IMR-90 (cell line): ENCODE results near the gene KCNJ4. TPM values are rescaled to one million over a fixed set of nuclear protein-coding genes. Genes with fewer than 3 reads are reported as not detected.

Experiments
- ATAC-seq: fragments of 200-7000 bp; cut with Tn5 transposase; 2 replicates; pipeline ENCODE4 v1.9.1; 2020; ENCODE audit warnings: low read depth, mild to moderate bottlenecking, moderate library complexity
- BruUV-seq: library from RNA; stranded (reverse); fragments of 400-500 nt; replicated peaks from 2 replicates; lab custom pipeline; 2021; lab: Mats Ljungman, UMichigan
- CTCF ChIA-PET: fragments of 300-600 bp; formaldehyde crosslinking; extraction: SDS; loops from one replicate; lab custom pipeline; 2021; ENCODE audit warnings: antibody characterized with exemption; lab: Yijun Ruan, JAX
- POLR2A ChIA-PET: fragments of 300-600 bp; sonication (Branson Sonifier 250); formaldehyde crosslinking; loops from one replicate; lab custom pipeline; 2022; ENCODE audit warnings: antibody characterized with exemption; ENCODE audit not compliant: unreplicated experiment; lab: Charles Lee
- DNase-seq: peaks from one replicate; pipeline ENCODE4 v3.0.0; 2013
- H2AFZ ChIP-seq: replicated peaks from 2 replicates; pipeline ENCODE3; 2013; ENCODE audit warnings: low read length, mild to moderate bottlenecking; ENCODE audit not compliant: poor library complexity
- H2AK5ac ChIP-seq: 2 replicates; pipeline ENCODE4 v1.6.1; 2013; ENCODE audit warnings: low read depth, low read length, inconsistent platforms
- H2AK9ac ChIP-seq: replicated peaks from 2 replicates; pipeline ENCODE3; 2013; ENCODE audit warnings: mild to moderate bottlenecking, low read depth, low read length, moderate library complexity; ENCODE audit not compliant: poor library complexity
- H2BK120ac ChIP-seq: 2 replicates; pipeline ENCODE4 v1.6.1; 2013; ENCODE audit warnings: low read depth, low read length, inconsistent platforms
- H2BK15ac ChIP-seq: 3 replicates; pipeline ENCODE4 v1.6.1; 2013; ENCODE audit warnings: low read depth, low read length, inconsistent platforms
- H2BK20ac ChIP-seq: 2 replicates; pipeline ENCODE4 v1.6.1; 2013; ENCODE audit warnings: low read depth, mild to moderate bottlenecking, inconsistent platforms, low read length, moderate library complexity
- H2BK5ac ChIP-seq: 2 replicates; pipeline ENCODE4 v1.6.1; 2013; ENCODE audit warnings: mild to moderate bottlenecking, low read depth, low read length, inconsistent platforms; ENCODE audit not compliant: poor library complexity, severe bottlenecking
- H3K14ac ChIP-seq: replicated peaks from 2 replicates; pipeline ENCODE4 v1.6.1; 2013; ENCODE audit warnings: low read depth, low read length, inconsistent platforms
- H3K18ac ChIP-seq: 2 replicates; pipeline ENCODE4 v1.6.1; 2013; ENCODE audit warnings: low read depth, low read length, control low read depth
- H3K23ac ChIP-seq: 2 replicates; pipeline ENCODE4 v1.6.1; 2013; ENCODE audit warnings: low read depth, low read length, inconsistent platforms
- H3K27ac ChIP-seq: 2 replicates; pipeline ENCODE4 v1.5.1; 2013; ENCODE audit warnings: mild to moderate bottlenecking, control low read depth, low read length; ENCODE audit not compliant: insufficient read depth
- H3K27me3 ChIP-seq: 2 replicates; pipeline ENCODE4 v1.6.1; 2013; ENCODE audit warnings: low read length; ENCODE audit not compliant: control insufficient read depth, insufficient read depth
- H3K36me3 ChIP-seq: 2 replicates; pipeline ENCODE4 v1.6.1; 2013; ENCODE audit warnings: low read length, mixed read lengths; ENCODE audit not compliant: control insufficient read depth, insufficient read depth
- H3K4ac ChIP-seq: 2 replicates; pipeline ENCODE4 v1.6.1; 2013; ENCODE audit warnings: low read depth, low read length, inconsistent platforms
- H3K4me1 ChIP-seq: 2 replicates; pipeline ENCODE4 v1.6.1; 2013; ENCODE audit warnings: low read length, mixed read lengths; ENCODE audit not compliant: control insufficient read depth, insufficient read depth
- H3K4me2 ChIP-seq: 2 replicates; pipeline ENCODE4 v1.6.1; 2013; ENCODE audit warnings: low read depth, mild to moderate bottlenecking, control low read depth, low read length, moderate library complexity
- H3K4me3 ChIP-seq: 2 replicates; pipeline ENCODE4 v1.5.1; 2013; ENCODE audit warnings: low read depth, mild to moderate bottlenecking, control low read depth, low read length, moderate library complexity; ENCODE audit not compliant: insufficient read depth
- H3K56ac ChIP-seq: 2 replicates; pipeline ENCODE4 v1.6.1; 2013; ENCODE audit warnings: low read length, inconsistent platforms; ENCODE audit not compliant: insufficient read depth; ENCODE audit errors: extremely low read depth
- H3K79me1 ChIP-seq, 2 experiments: 2 replicates each; pipeline ENCODE4 v1.6.1; 2013; ENCODE audit warnings: low read length in 2 of 2, inconsistent platforms in 1 of 2, low read depth in 1 of 2
- H3K9ac ChIP-seq: 2 replicates; pipeline ENCODE4 v1.6.1; 2013; ENCODE audit warnings: low read depth, low read length, control low read depth
- H3K9me1 ChIP-seq: 2 replicates; pipeline ENCODE4 v1.6.1; 2013; ENCODE audit warnings: low read length, inconsistent platforms; ENCODE audit not compliant: insufficient read depth
- H3K9me3 ChIP-seq: 2 replicates; pipeline ENCODE4 v1.6.1; 2013; ENCODE audit warnings: low read length; ENCODE audit not compliant: control insufficient read depth, insufficient read depth
- H4K20me1 ChIP-seq: 2 replicates; pipeline ENCODE4 v1.6.1; 2013; ENCODE audit warnings: low read length, inconsistent platforms; ENCODE audit not compliant: insufficient read depth
- H4K5ac ChIP-seq: 2 replicates; pipeline ENCODE4 v1.6.1; 2013; ENCODE audit warnings: mild to moderate bottlenecking, low read depth, low read length, control low read depth
- H4K8ac ChIP-seq, 2 experiments: 2 replicates each; pipeline ENCODE4 v1.6.1; 2013; ENCODE audit warnings: low read depth in 2 of 2, low read length in 2 of 2, control low read depth in 1 of 2, inconsistent platforms in 1 of 2
- H4K91ac ChIP-seq: 2 replicates; pipeline ENCODE4 v1.6.1; 2013; ENCODE audit warnings: low read depth, low read length, inconsistent platforms; ENCODE audit not compliant: insufficient read depth
- BHLHE40 ChIP-seq: fragments of 150-350 bp; IDR thresholded peaks from 2 replicates; pipeline ENCODE4 v1.6.1; 2016; ENCODE audit warnings: mild to moderate bottlenecking, low read depth, low read length
- CEBPB ChIP-seq: IDR thresholded peaks from 2 replicates; pipeline ENCODE4 v1.6.1; 2012; ENCODE audit warnings: low read depth, low read length, improper control_type of control experiment
- CHD1 ChIP-seq: IDR thresholded peaks from 2 replicates; pipeline ENCODE4 v1.6.1; 2012; ENCODE audit warnings: low read depth, low read length, improper control_type of control experiment
- FOS ChIP-seq: fragments of 150-350 bp; IDR thresholded peaks from 2 replicates; pipeline ENCODE4 v1.6.1; 2016; ENCODE audit warnings: low read depth, low read length
- MAFK ChIP-seq: IDR thresholded peaks from 2 replicates; pipeline ENCODE4 v1.6.1; 2012; ENCODE audit warnings: low read depth, low read length, improper control_type of control experiment
- MAZ ChIP-seq: IDR thresholded peaks from 2 replicates; pipeline ENCODE4 v1.6.1; 2012; ENCODE audit warnings: low read depth, mild to moderate bottlenecking, low read length, improper control_type of control experiment, moderate library complexity, borderline replicate concordance
- MXI1 ChIP-seq: IDR thresholded peaks from 2 replicates; pipeline ENCODE4 v1.6.1; 2012; ENCODE audit warnings: low read depth, mild to moderate bottlenecking, low read length, moderate library complexity, borderline replicate concordance
- NFE2L2 ChIP-seq: fragments of 150-350 bp; IDR thresholded peaks from 2 replicates; pipeline ENCODE4 v1.6.1; 2016; ENCODE audit warnings: low read depth, mild to moderate bottlenecking, low read length
- POLR2A ChIP-seq: IDR thresholded peaks from 2 replicates; pipeline ENCODE4 v1.6.1; 2012; ENCODE audit warnings: mild to moderate bottlenecking, low read depth, low read length
- RAD21 ChIP-seq: IDR thresholded peaks from 2 replicates; pipeline ENCODE4 v1.6.1; 2012; ENCODE audit warnings: low read length, improper control_type of control experiment
- RCOR1 ChIP-seq: IDR thresholded peaks from 2 replicates; pipeline ENCODE4 v1.6.1; 2012; ENCODE audit warnings: mild to moderate bottlenecking, low read length, improper control_type of control experiment; ENCODE audit not compliant: insufficient replicate concordance
- RFX5 ChIP-seq: IDR thresholded peaks from 2 replicates; pipeline ENCODE4 v1.8.0; 2012; ENCODE audit warnings: low read depth, mild to moderate bottlenecking, low read length, moderate library complexity
- SMC3 ChIP-seq: fragments of 150-350 bp; IDR thresholded peaks from 2 replicates; pipeline ENCODE4 v1.6.1; 2016; ENCODE audit warnings: low read depth, mild to moderate bottlenecking, antibody characterized with exemption, low read length, moderate library complexity
- WGBS, 2 experiments: methylation state at CpG; one replicate each; pipeline versions ENCODE4 v1.1.5 to v1.1.7; 2013; ENCODE audit warnings: missing lambda C conversion rate in 2 of 2; ENCODE audit not compliant: insufficient read length in 1 of 2; ENCODE audit errors: extremely low coverage in 2 of 2; 5-methylcytosine and 5-hydroxymethylcytosine counted together
- dilution Hi-C: fragments of 300-500 bp; cut with HindIII; formaldehyde crosslinking; loops from one replicate; pipeline ENCODE4 v1.14.3; 2018; ENCODE audit warnings: low sequenced_read_pairs; ENCODE audit not compliant: unreplicated experiment
- in situ Hi-C: fragments of 300-500 bp; cut with MboI; formaldehyde crosslinking; loops from 3 replicates; pipeline ENCODE4 v1.14.3; 2019; ENCODE audit warnings: low sequenced_read_pairs, inconsistent platforms, mixed read lengths
- intact Hi-C: fragments of 100-400 bp; cut with micrococcal nuclease; formaldehyde crosslinking; loops from 2 replicates; pipeline ENCODE4 v1.10.0; 2022
- polyA plus RNA-seq, 3 experiments: library from polyadenylated mRNA; depleted of rRNA; stranded (reverse); fragments of >200 nt; gene quantifications; 2 replicates each; pipeline ENCODE4 v1.2.3, GENCODE V29; 2012; ENCODE audit warnings: low replicate concordance in 1 of 3
- total RNA-seq: library from RNA; depleted of rRNA; stranded (reverse); fragments of >200 nt; gene quantifications from 2 replicates; pipeline ENCODE4 v1.2.3, GENCODE V29; 2012
- TF ChIP-seq, protein P1 (sequence below): fragments of 150-350 bp; IDR thresholded peaks from 2 replicates; pipeline ENCODE4 v1.6.1; 2016; ENCODE audit warnings: low read depth, mild to moderate bottlenecking, low read length, moderate library complexity, borderline replicate concordance
- TF ChIP-seq, protein P2 (sequence below): conservative IDR thresholded peaks from 2 replicates; pipeline ENCODE4 v1.5.1; 2012; ENCODE audit warnings: mild to moderate bottlenecking, low read depth, low read length, improper control_type of control experiment
- TF ChIP-seq, protein P3 (sequence below): fragments of 150-350 bp; IDR thresholded peaks from 2 replicates; pipeline ENCODE4 v1.6.1; 2017; ENCODE audit warnings: mild to moderate bottlenecking, antibody characterized with exemption, low read length, low read depth

KCNJ4 gene
- total and polyA plus RNA-seq, 2 of the 4 experiments (the other 2 are of a cell fraction) = not detected

DNA sequence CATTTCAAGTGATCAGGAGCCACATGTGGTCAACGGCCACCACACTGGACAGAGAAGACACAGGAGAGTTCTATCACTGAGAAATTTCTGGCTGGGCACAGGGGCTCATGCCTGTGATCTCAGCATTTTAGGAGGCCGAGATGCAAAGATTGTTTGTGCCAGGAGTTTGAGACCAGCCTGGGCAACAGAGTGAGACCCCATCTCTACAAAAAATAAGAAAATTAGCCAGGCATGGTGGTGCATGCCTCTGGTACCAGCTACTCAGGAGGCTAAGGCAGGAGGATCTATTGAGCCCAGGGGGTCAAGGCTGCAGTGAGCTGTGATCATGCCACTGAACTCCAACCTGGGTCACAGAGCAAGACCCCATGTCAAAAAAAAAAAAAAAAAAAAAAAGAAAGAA is 26.3 kb downstream of the KCNJ4 start:
- H2AK9ac ChIP-seq = no peak overlapping the region
- H4K91ac ChIP-seq = no peak overlapping the region
- CTCF ChIA-PET = no interaction called here
- H4K20me1 ChIP-seq = no peaks in the 10 kb centered on the region
- ATAC-seq (no peak), DNase-seq (no peak)
- H3K4me1 ChIP-seq = peaks cover 2% of the 10 kb centered on the region; the same call in 1 of the 2 replicates
- no peak overlapping the region for H3K4ac ChIP-seq
- no peak overlapping the region for H3K56ac ChIP-seq
- WGBS, 2 experiments = no CpG with 5 or more reads among the region's 2 CpGs
- no peak overlapping the region for H2AFZ ChIP-seq
- intact Hi-C loops = no loop called here
- no peak overlapping the region for H3K4me3 ChIP-seq
- H2BK120ac ChIP-seq = no peak overlapping the region
- no peaks in the 10 kb centered on the region for H3K9me3 ChIP-seq
- TF ChIP-seq, protein P1, sequence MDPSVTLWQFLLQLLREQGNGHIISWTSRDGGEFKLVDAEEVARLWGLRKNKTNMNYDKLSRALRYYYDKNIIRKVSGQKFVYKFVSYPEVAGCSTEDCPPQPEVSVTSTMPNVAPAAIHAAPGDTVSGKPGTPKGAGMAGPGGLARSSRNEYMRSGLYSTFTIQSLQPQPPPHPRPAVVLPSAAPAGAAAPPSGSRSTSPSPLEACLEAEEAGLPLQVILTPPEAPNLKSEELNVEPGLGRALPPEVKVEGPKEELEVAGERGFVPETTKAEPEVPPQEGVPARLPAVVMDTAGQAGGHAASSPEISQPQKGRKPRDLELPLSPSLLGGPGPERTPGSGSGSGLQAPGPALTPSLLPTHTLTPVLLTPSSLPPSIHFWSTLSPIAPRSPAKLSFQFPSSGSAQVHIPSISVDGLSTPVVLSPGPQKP = no peak
- no peak for TF ChIP-seq CHD1
- TF ChIP-seq RCOR1 = no peak
- TF ChIP-seq BHLHE40 = no peak
- TF ChIP-seq CEBPB = no peak
- TF ChIP-seq SMC3 = no peak
- TF ChIP-seq, protein P2, sequence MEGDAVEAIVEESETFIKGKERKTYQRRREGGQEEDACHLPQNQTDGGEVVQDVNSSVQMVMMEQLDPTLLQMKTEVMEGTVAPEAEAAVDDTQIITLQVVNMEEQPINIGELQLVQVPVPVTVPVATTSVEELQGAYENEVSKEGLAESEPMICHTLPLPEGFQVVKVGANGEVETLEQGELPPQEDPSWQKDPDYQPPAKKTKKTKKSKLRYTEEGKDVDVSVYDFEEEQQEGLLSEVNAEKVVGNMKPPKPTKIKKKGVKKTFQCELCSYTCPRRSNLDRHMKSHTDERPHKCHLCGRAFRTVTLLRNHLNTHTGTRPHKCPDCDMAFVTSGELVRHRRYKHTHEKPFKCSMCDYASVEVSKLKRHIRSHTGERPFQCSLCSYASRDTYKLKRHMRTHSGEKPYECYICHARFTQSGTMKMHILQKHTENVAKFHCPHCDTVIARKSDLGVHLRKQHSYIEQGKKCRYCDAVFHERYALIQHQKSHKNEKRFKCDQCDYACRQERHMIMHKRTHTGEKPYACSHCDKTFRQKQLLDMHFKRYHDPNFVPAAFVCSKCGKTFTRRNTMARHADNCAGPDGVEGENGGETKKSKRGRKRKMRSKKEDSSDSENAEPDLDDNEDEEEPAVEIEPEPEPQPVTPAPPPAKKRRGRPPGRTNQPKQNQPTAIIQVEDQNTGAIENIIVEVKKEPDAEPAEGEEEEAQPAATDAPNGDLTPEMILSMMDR = no peak
- no peak for TF ChIP-seq RAD21
- no peak for TF ChIP-seq MAZ
- no peak for TF ChIP-seq MAFK
- TF ChIP-seq NFE2L2 = no peak
- TF ChIP-seq FOS = no peak
- TF ChIP-seq POLR2A = no peak
- TF ChIP-seq, protein P3, sequence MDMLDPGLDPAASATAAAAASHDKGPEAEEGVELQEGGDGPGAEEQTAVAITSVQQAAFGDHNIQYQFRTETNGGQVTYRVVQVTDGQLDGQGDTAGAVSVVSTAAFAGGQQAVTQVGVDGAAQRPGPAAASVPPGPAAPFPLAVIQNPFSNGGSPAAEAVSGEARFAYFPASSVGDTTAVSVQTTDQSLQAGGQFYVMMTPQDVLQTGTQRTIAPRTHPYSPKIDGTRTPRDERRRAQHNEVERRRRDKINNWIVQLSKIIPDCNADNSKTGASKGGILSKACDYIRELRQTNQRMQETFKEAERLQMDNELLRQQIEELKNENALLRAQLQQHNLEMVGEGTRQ = no peak
- TF ChIP-seq RFX5 = no peak
- TF ChIP-seq MXI1 = no peak
- POLR2A ChIA-PET = no interaction called here
- dilution Hi-C loops = no loop called here
- H2BK5ac ChIP-seq = no peak overlapping the region
- H2BK15ac ChIP-seq = no peak overlapping the region
- no peak overlapping the region for H3K14ac ChIP-seq
- H3K18ac ChIP-seq = no peak overlapping the region
- no peak overlapping the region for H3K9ac ChIP-seq
- no peak overlapping the region for H4K8ac ChIP-seq
- no peak overlapping the region for H3K27ac ChIP-seq
- no peaks in the 10 kb centered on the region for H3K9me1 ChIP-seq
- H3K79me1 ChIP-seq = no peaks in the 10 kb centered on the region
- BruUV-seq = no TSS peak
- no peaks in the 10 kb centered on the region for H3K36me3 ChIP-seq
- no peak overlapping the region for H2BK20ac ChIP-seq
- no peak overlapping the region for H3K23ac ChIP-seq
- peaks cover 13% of the 10 kb centered on the region for H3K27me3 ChIP-seq
- H3K4me2 ChIP-seq = no peak overlapping the region
- in situ Hi-C loops = no loop called here
- H2AK5ac ChIP-seq = no peak overlapping the region
- no peak overlapping the region for H4K5ac ChIP-seq
